MM.1S (cell line): ENCODE results near the gene GJA10.

Source experiments
- CTCF ChIP-seq: fragments of 300-600 bp; sonication (generic); IDR thresholded peaks from 2 replicates; pipeline ENCODE4 v1.5.1; 2016; ENCODE audit warnings: antibody characterized with exemption, low read length, mixed read lengths
- EZH2 ChIP-seq: fragments of 300-600 bp; sonication (generic); optimal IDR thresholded peaks from 2 replicates; pipeline ENCODE3; 2017; ENCODE audit warnings: low read depth, mild to moderate bottlenecking, antibody characterized with exemption, low read length, mixed read lengths

GRCh38 chr6:89895276-89895874, 1.1 kb downstream of the GJA10 start:
- TF ChIP-seq CTCF = no peak
- no peak for TF ChIP-seq EZH2
